Right lung (tissue), 5 donors: ENCODE results near the gene TBC1D7. TPM values are rescaled to one million over a fixed set of nuclear protein-coding genes. Genes with fewer than 3 reads are reported as not detected.

Experiments
- DNase-seq, 2 donors: peaks; one replicate each; pipeline ENCODE4 v3.0.0-alpha.2; 2013
- polyA plus RNA-seq, 5 donors: library from polyadenylated mRNA; unstranded; fragments of 120-200 nt; gene quantifications; one replicate each; pipeline versions ENCODE4 v1.2.1 to v1.2.3, GENCODE V29; 2013; ENCODE audit warnings: inconsistent platforms in 1 of 5, low replicate concordance in 1 of 5; ENCODE audit not compliant: insufficient read length in 5 of 5, insufficient read depth in 1 of 5

The TBC1D7 gene
- polyA plus RNA-seq, 5 donors, result 23.2 to 40.4 (median 33.7) TPM

DNA sequence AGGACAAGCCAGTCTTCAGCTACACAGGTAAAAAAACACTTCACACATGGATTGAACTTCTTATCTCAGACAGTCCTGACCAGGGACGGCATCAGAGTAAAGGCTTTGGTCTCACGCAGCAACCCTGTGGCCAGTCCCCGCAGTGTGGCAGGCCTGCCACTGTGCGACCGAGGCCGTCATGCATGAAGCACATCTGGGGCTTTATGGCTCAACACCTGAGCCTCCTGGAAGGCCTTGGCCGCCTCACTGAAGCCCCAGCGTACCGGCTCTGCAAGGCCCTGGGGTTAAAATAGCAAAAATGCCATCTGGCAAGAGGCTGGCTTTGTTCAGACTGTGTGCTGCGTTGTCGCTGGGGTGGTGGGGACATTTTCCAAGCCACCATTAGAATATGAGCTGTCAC lies 32.8 kb downstream of the TBC1D7 start:
- no peak for DNase-seq

GRCh38 chr6:13294499-13295069 lies 33.8 kb downstream of the TBC1D7 start:
- DNase-seq, result no peak

GRCh38 chr6:13292774-13293173 lies 35.6 kb downstream of the TBC1D7 start:
- DNase-seq, result no peak

GRCh38 chr6:13290335-13290734 lies 38.0 kb downstream of the TBC1D7 start:
- DNase-seq, result no peak

DNA sequence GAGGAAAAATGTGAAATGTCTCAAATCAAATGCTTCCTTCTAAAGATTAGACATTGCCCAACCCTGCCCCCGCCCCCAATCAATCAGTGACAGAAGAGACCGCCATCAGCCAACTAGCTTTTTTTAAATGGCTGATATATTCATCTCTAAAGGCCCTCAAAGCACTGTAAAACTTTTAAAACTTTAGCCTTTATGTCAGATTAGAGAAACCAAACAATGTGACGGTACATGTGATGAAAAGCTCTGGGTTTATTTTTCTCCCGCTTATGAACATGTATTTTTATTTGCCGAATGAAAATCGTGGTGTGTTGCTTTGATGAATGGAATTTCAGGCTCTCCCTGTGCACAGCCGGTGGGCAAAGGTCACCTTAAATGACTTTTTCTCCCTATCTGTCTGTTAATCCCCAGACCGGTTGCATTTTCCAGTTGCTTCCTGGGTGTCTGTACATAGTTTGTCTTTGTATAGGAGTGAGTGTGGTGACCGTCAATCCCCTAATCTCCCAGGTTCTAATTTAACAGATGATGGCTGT lies 38.5 kb downstream of the TBC1D7 start:
- DNase-seq, result no peak

- no peak for DNase-seq
These were observed 39.4 kb downstream of the TBC1D7 start for GRCh38 chr6:13288969-13289391.

GRCh38 chr6:13288481-13288880 lies 39.9 kb downstream of the TBC1D7 start:
- DNase-seq, result no peak

- DNase-seq, result no peak
These were observed 41.2 kb downstream of the TBC1D7 start for GRCh38 chr6:13287104-13287503.

DNA sequence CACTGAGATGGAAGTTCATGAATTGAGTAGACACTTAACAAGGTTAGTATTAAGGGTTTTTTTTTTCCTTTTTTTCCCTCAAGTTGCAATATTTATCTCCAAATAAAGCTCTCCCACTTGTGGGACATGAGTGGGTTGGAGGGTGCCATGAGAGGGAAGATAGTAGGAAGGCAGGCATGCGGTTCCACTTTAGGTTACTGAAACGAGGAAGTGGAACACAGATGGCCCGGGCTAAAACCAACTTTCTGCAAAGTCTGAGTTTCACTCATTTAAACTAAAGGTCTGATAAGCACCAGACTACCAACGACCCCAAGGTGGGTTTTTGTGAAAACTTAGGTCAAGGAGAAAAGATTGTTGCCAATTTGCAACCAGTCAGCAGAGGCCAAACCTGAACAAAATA lies 42.2 kb downstream of the TBC1D7 start:
- DNase-seq, result no peak

DNA sequence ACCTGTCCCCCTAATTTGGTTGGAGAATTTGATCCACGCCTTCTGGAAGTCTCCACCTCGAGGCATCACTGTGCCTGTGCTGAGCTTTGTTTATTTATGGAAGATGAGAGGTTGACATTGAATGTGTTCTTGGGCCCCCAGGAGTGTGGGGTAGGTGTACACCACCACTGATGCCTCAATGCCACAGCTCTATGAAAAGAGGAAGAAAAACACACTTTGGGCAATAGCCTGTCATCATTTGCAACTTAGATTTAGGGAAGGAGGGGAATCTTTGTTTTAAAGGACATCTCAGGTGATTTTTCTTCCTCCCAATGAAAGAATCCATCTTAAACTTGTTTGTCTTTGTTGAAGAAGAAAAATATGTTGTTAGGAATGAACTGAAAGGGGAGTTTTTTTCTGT lies 42.6 kb downstream of the TBC1D7 start:
- DNase-seq, result no peak

- no peak for DNase-seq
These were observed 43.7 kb downstream of the TBC1D7 start for GRCh38 chr6:13284646-13285045.

DNA sequence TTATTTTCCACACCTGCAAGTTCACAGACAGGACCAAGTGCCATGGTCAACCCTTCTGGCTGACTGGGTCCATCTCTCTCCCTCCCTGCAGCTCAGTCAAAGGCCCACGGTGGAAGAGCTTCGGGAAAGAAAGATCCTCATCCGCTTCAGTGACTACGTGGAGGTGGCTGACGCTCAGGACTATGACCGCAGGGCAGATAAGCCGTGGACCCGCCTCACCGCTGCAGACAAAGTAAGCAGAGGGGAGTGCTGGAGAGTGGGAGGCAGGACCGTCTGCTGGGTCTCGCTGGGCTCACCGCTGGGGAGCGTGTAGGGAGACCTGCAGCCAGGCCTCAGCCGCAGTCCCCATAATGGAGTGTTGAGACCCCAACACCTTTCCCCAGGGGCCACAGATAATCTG lies 45.0 kb downstream of the TBC1D7 start:
- no peak for DNase-seq

GRCh38 chr6:13282393-13283069 lies 45.8 kb downstream of the TBC1D7 start:
- DNase-seq, result no peak

- DNase-seq, result no peak
These were observed 46.7 kb downstream of the TBC1D7 start for GRCh38 chr6:13281686-13282085.

DNA sequence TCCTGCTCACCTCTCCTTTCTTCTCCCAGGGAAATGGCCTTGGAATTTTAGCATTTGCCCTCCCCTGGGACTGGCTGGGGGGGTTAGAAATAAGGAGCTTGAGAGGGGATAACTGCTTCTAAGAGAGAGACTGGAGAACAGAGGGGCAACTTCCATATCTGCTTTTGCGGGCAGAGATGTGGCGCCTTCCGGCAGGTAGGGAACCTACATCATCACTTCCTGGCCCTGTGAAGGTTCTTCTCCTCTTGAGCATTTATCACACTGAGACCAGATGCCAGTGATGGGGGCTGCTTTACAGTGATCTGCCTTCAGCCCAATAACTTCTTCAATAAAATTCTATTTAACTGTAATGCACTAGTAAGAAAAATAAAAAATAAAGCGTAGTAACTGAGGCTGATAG lies 48.1 kb downstream of the TBC1D7 start:
- DNase-seq, result no peak

DNA sequence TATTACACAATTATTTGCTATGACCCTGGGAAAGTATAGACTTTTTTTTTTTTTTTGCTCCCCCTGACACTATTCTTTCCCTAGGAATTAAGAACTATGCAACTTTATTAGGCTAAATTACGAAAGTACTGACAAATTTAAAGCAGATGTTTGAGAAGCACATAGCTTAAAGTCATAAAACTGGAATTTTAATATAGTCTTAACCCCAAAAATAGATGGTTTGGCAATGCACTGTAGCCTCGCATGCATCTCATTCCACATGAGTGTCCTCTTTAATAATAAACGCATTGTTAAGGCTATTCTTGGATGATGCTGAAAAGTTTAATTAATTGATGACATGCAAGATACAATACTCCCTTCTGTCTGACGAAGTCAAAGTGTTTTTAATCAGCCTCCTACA lies 49.3 kb downstream of the TBC1D7 start:
- peak in 1 of 2 donors; percentile 18 for DNase-seq

GRCh38 chr6:13278164-13278563 lies 50.2 kb downstream of the TBC1D7 start:
- no peak for DNase-seq

DNA sequence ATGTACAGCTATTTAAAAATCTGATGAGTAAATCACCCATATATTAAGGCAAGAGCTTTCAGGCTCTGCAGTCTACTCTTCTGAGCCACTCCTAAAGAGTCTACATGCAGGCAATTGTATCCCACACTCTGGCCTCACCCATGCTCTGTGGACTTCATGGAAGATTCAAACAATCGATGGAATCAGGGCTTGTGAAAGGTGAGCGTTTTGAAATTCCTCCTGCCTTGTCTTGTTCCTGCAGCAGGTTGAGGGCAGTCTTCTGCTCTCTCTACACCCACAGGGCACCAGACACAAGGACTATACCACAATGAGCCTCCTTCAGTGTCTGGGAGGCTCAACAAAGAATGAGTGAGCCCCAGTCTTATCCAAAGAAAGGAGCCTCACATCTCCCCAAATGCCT lies 51.1 kb downstream of the TBC1D7 start:
- DNase-seq, result no peak

DNA sequence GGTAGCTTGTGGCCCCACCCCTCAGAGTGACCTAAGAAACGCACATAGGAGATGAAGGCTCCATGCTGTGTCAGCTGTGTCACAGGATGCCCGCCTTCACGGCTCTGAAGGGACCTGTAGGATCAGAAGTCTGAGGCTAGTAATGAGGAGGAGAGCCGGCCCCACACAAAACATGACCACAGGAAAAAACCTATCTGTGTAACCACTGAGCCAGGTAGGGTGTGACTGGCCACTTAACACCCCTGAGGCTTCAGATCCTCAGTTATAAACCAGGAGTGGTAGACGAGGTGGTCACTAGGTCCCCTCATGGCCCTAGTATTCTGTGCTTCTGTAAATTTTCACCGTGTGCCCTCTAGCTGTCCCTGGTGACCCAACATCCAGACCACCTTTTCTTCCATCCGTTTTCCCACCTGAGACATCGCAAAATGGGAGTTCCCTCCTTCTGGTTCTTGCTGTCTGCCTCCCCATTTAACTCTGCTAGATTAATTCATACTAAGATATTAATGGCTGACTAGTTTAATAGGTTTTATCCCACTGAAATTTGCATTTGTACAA lies 52.8 kb downstream of the TBC1D7 start:
- no peak for DNase-seq

GRCh38 chr6:13274707-13275434 lies 53.5 kb downstream of the TBC1D7 start:
- no peak for DNase-seq

DNA sequence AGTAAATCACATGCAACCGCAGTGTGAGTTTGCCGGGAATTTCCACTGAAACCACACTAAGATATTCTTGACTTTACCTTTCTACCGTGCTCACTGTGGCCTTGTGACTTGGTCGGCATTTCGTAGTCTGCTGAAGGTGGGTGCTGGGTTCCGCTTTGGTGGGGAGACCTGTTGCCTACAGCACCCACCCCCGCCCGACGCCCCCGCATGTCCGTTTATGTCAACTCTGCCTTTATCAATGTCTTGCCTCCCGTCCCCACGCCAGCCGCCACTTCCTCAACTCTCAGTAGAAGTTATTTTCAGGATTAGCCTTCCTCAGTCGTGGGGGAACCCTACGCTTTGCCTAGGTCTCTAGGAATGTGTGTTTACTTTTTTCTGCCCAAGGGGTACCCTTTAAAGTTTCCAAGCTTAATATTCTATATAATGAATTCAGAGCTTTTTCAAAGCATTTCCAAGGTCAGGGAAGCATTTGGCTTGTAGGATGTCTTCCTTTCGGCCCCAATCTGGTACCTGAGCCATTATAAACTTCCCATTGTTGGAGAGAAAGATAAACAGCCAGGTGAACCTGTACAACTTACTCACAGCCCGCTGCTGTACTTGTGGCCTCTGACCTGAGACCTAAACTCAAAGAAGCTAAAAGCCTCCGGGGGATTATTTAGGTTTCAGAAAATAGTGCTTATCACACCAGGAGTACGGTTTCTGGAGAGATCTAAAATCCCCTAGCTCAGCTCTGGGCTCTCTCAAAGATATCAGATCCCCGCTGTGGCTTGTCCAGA lies 54.2 kb downstream of the TBC1D7 start:
- no peak for DNase-seq
